GM19452 (cell line): ENCODE measurements around the gene MPG.

ENCODE experiments used
- ATAC-seq: cut with Tn5 transposase; IDR thresholded peaks from one replicate; pipeline ENCODE4 v1.9.1; 2021; ENCODE audit not compliant: unreplicated experiment

MPG gene

GRCh38 chr16:83060-83603, 5.1 kb downstream of the MPG start:
- no peak for ATAC-seq

- no peak for ATAC-seq
Observed at GRCh38 chr16:83781-84615, 6.0 kb downstream of the MPG start.

- ATAC-seq: peak; percentile 72
Observed at GRCh38 chr16:84718-85406, 6.8 kb downstream of the MPG start.

- no peak for ATAC-seq
Observed at GRCh38 chr16:85407-85782, 7.4 kb downstream of the MPG start.

- ATAC-seq: no peak
Observed at GRCh38 chr16:85865-86264, 7.8 kb downstream of the MPG start.

DNA sequence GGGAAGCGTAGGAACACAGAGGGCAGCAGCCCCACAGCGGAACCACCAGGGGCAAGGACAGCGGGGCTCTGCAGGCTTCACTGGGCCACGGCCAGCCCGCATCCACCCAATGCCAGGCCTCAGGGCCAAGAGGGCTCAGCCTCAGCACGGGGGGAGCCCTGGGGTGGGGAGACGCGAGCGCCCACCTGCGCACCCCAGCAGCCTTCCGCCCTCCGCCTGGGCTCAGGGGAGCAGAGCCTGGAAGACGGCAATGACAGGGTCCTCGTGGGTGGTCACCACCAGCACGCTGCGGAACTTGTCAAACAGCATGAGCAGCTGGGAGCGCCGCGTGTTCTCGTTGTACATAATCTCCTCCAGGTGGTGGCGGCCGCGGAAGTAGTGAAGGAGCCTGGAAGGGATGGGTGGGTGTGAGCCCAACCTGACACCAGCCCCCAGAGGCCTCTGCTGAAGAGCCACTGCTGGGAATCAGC, 8.5 kb downstream of the MPG start:
- no peak for ATAC-seq

GRCh38 chr16:88613-89012, 10.6 kb downstream of the MPG start:
- ATAC-seq: no peak

DNA sequence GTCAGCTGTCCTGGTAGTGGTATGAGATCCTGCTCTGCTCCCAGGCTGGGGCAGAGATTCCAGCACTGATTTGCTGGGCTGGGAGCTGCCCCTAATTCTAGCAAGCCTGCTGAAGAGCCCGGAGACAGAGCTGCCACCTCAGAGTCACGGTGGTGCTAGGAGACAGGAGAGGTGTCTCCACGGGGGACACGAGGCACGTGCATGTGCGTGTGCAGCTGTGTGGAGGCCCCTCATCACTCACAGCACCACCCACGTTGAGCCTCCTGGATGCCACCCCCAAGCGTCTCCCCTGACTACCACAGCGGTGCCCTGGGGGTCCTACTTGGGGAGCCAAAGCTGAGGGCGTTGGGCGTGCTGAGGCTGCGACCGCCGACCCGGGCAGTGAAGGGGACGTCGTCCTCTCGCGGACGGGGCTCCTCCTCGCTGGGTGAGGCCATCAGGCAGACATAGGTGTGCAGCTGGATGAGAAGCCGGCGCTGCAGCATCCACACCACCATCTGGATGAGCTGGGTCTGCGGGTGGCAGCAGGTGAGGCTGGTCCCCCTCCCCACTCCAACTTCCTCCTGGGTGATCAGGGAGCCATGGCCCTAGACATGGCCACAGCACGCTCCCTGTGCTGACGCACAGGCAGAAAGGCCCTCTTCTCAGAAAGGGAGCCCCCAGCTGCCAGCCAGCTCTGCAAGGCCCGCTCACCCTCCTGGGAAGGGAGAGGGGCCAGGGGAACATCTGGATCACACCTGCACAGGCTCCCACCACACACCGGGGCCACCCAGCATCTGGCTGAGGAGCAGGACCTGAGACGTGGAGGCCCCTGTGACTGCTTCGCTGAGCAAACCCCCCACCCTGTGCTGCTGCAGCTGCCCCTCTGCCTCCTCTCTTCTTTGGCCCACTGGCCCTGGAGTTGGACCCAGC, 11.6 kb downstream of the MPG start:
- ATAC-seq: no peak

GRCh38 chr16:91484-91883, 13.5 kb downstream of the MPG start:
- ATAC-seq: no peak

DNA sequence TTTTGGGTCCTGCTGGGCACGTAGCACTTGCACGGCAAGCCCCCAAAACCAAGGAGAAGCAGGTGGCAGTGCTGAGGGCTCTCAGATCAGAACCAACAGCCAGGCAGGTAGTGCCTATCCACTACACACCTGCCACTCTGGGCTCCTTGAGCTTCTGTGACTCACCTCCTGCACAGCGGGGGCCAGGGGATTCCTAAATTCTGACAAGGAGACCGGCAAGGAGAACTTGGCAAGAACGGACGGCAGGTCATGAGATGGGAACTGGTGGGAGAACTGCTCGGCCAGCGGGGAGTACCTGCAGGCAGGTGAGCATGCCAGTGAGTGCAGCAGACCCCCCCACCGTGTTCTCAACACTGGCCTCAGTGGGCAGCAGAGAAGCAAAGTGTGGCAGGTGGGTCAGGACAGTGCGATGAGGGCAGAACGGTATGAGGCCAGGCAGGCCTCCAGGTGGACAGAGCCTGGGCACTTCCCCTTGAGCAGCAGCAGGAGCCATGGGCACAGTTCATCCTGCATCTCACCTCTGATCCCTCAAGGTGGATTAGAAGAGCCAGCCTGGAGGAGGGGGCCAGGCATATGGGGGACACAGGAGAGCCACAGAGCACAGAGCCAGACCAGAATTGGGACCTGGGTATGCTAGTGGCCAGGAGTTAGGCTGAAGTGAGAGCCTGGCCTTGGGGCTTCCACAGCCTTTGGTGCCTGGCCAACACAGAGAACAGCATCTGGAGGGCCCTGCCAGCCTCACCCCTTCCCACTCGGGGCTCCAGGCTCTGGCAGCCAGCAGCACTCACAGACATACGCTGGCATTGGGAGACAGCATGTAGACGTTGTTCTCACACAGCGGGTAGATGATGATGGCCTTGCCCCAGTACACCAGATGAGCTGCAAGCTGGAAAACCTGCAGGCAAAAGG, 14.7 kb downstream of the MPG start:
- no peak for ATAC-seq

GRCh38 chr16:94918-95265, 16.9 kb downstream of the MPG start:
- no peak for ATAC-seq

- ATAC-seq: no peak
Observed at GRCh38 chr16:96935-97381, 18.9 kb downstream of the MPG start.

DNA sequence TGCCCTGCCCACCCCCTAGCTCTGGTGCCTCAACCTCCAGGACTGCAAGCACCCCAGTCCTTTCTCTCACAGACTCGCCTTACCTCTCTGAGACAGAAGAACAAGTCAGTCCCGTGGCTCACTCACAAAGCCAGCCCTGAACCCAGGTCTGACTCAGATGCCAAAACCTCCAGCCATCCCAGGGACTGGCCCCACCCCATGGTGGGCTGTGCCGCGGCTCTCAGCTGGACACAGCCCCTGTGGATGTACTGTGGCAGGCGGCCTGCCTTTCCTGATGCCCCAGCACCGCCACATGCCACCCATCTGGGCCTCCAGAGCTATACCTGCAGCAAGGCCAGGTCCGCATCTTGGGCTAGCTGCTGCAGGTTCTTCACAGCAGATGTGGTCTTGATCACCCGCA, 19.8 kb downstream of the MPG start:
- no peak for ATAC-seq

DNA sequence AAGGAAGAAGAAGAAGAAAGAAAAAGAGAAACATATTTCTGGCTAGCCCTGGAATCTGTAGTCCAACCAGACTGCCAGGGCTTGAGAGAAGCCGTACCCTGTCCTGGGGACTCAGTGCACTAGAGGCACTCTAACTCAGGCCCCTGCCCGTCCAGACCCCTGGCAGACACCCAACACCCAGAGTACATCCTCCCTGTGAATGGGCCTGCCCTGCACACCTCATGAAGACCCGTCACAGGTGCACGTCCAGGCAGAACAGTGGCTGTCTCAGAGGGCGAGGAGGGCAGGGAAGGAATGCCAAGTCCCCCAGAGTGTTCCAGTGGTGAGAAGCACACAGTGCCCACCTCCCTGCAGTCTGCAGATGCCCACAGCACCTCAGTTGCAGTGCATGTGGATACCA, 23.0 kb downstream of the MPG start:
- ATAC-seq: no peak

DNA sequence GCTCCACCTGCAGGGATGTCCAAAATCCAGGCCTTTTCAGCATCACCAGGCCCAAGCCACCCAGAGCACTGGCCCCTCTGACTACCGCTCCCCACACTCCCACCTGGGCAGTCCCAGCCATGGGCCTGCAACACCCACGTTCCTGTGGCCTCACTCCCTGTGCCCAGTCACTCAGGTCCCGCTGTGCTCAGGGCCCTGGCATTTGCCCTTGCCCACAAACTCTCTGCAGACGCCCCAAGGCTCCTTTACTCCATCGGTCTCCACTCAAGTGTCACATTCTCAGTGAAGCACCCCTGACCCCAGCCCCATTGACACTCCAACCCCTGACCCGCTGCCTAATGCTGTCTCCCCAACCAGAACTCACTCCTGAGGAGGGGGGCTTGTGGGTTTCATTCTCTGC, 23.6 kb downstream of the MPG start:
- ATAC-seq: no peak

DNA sequence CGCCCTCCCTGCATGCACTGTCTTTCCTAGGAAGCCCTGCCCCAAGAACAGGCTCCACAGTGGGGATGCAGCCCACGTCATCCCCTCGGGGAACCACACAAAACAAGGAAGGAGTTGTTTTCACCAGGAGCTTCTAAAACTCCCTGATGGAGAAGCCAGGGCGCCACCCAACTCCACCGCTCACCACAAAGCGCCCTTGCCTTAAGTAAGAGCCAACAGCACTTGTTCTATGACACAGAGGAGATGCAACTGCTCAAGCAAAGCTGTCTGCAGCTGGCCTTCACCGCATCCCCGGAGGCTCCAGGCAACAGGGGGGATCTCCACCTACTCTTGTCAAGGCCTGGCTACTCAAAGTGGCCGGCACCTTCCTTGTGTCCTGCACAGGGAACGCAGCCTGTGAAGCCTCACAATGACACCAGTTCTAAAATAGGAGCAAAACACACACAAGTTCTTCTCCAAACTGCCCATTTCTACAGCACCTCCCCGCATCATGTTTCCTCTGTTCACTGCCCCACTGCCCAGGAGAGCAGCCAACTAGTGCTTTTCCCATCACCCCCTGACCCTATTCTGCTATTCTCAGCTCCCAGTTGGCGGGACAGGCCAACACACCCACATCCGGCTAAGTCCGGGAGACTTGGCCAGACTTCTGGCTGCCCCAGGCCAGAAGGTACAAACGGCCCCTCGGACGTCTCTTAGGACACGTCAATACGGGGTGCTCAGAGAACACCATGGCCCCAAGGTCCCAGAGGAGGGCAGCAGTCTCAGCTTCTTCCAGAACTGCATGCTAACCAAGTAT, 24.2 kb downstream of the MPG start:
- ATAC-seq: no peak

DNA sequence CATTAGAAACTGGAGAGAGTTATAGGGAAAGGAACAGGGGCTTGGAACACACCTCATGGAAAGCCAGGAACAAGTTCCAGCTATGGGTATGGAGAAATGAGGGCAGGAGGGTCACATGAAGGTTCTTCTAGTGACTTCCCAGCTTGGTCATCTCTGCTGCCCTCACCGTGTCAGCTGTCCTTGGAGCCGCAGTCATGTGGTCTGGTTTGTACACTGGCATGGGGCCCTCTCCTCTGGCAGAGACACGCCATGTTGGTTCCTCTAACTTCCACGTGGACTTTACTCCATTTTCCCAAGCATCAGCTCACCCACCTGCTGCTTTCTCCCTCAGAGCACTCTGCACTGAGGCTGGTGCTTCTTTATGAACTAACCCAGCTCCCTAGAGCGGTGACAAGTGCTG, 26.3 kb downstream of the MPG start:
- no peak for ATAC-seq

DNA sequence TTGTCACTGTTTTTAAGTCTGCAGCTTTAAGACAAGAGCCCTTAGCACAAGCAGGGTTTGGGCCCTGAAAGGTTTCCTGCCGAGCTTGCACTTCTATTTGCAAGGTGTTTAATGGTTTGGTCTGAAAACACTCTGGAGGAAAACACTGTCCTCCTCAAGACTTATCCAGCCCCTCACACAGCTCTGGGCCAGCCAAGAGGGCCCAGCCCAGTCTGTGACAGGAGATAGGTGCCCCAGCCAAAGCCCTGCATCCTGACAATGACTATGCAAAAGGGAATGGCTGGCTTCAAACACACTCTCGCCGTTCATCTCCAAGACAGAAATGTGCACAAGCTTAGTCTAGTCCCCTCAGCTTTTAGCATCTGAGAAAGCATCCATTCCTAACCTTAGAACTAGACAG, 26.9 kb downstream of the MPG start:
- ATAC-seq: no peak

DNA sequence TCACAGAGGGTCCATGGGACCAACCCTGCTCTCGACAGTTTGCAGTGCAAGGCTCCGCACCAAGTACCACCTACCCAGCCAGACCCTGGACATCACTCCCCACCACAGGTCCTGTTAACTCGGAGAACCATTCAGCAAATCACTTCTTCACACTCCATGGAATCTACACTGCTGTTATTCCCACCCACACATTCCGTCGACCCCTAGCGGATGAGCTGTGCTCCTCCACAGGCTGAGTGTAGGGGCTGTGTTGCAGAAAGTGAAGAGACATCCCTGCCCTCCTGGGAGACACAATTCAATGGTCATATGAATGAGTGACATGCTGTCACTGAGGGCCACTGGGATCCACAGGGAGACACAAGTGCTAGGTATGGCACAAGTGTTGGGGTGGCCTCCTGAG, 27.5 kb downstream of the MPG start:
- ATAC-seq: no peak
